Measurements from ENCODE around the gene ZFP36L1.

The ZFP36L1 gene

GRCh38 chr14:68753690-68754089, 39.2 kb downstream of the ZFP36L1 start:
- Histone ChIP-seq H3K4me3 (ENCODE audit: low read length in 2 of 2) (no peak overlapping the region), H3K4me1 (ENCODE audit: control insufficient read depth in 2 of 2, insufficient read depth in 2 of 2, low read length in 2 of 2) (peaks cover 0 to 3% of the 10 kb centered on the region in 2 donors), H3K36me3 (ENCODE audit: control insufficient read depth in 2 of 2, insufficient read depth in 2 of 2, low read length in 2 of 2) (no peaks in the 10 kb centered on the region), H3K27me3 (ENCODE audit: control insufficient read depth in 2 of 2, insufficient read depth in 2 of 2, low read length in 2 of 2) (no peaks in the 10 kb centered on the region), H3K27ac (ENCODE audit: low read depth in 2 of 2, low read length in 2 of 2) (no peak overlapping the region), H3K9ac (ENCODE audit: low read depth in 1 of 2, low read length in 2 of 2) (no peak overlapping the region), H3K9me3 (ENCODE audit: control insufficient read depth in 2 of 2, low read length in 2 of 2) (no peaks in the 10 kb centered on the region)

- Histone ChIP-seq H3K27me3 (ENCODE audit: control insufficient read depth in 2 of 2, insufficient read depth in 2 of 2, low read length in 2 of 2) (no peaks in the 10 kb centered on the region), H3K27ac (ENCODE audit: low read depth in 2 of 2, low read length in 2 of 2) (no peak overlapping the region), H3K9me3 (ENCODE audit: control insufficient read depth in 2 of 2, low read length in 2 of 2) (no peaks in the 10 kb centered on the region), H3K9ac (ENCODE audit: low read depth in 1 of 2, low read length in 2 of 2) (no peak overlapping the region), H3K4me3 (ENCODE audit: low read length in 2 of 2) (no peak overlapping the region), H3K4me1 (ENCODE audit: control insufficient read depth in 2 of 2, insufficient read depth in 2 of 2, low read length in 2 of 2) (no peaks in the 10 kb centered on the region), H3K36me3 (ENCODE audit: control insufficient read depth in 2 of 2, insufficient read depth in 2 of 2, low read length in 2 of 2) (no peaks in the 10 kb centered on the region)
Observed at GRCh38 chr14:68752271-68753006, 40.4 kb downstream of the ZFP36L1 start.

- H3K27ac ChIP-seq (ENCODE audit: low read depth in 2 of 2, low read length in 2 of 2) = no peak overlapping the region
- no peaks in the 10 kb centered on the region for H3K36me3 ChIP-seq (ENCODE audit: control insufficient read depth in 2 of 2, insufficient read depth in 2 of 2, low read length in 2 of 2)
- no peaks in the 10 kb centered on the region for H3K9me3 ChIP-seq (ENCODE audit: control insufficient read depth in 2 of 2, low read length in 2 of 2)
- H3K27me3 ChIP-seq (ENCODE audit: control insufficient read depth in 2 of 2, insufficient read depth in 2 of 2, low read length in 2 of 2) = no peaks in the 10 kb centered on the region
- no peak overlapping the region for H3K4me3 ChIP-seq (ENCODE audit: low read length in 2 of 2)
- H3K9ac ChIP-seq (ENCODE audit: low read depth in 1 of 2, low read length in 2 of 2) = no peak overlapping the region
- H3K4me1 ChIP-seq (ENCODE audit: control insufficient read depth in 2 of 2, insufficient read depth in 2 of 2, low read length in 2 of 2) = no peaks in the 10 kb centered on the region
Observed at GRCh38 chr14:68749487-68750475, 43.1 kb downstream of the ZFP36L1 start.

- Histone ChIP-seq H3K9ac (ENCODE audit: low read depth in 1 of 2, low read length in 2 of 2) (no peak overlapping the region), H3K9me3 (ENCODE audit: control insufficient read depth in 2 of 2, low read length in 2 of 2) (no peaks in the 10 kb centered on the region), H3K4me3 (ENCODE audit: low read length in 2 of 2) (no peak overlapping the region), H3K27ac (ENCODE audit: low read depth in 2 of 2, low read length in 2 of 2) (no peak overlapping the region), H3K36me3 (ENCODE audit: control insufficient read depth in 2 of 2, insufficient read depth in 2 of 2, low read length in 2 of 2) (no peaks in the 10 kb centered on the region), H3K27me3 (ENCODE audit: control insufficient read depth in 2 of 2, insufficient read depth in 2 of 2, low read length in 2 of 2) (no peaks in the 10 kb centered on the region), H3K4me1 (ENCODE audit: control insufficient read depth in 2 of 2, insufficient read depth in 2 of 2, low read length in 2 of 2) (no peaks in the 10 kb centered on the region)
Observed at GRCh38 chr14:68748691-68749090, 44.2 kb downstream of the ZFP36L1 start.

GRCh38 chr14:68748260-68748659, 44.6 kb downstream of the ZFP36L1 start:
- Histone ChIP-seq H3K27me3 (ENCODE audit: control insufficient read depth in 2 of 2, insufficient read depth in 2 of 2, low read length in 2 of 2) (no peaks in the 10 kb centered on the region), H3K9me3 (ENCODE audit: control insufficient read depth in 2 of 2, low read length in 2 of 2) (no peaks in the 10 kb centered on the region), H3K9ac (ENCODE audit: low read depth in 1 of 2, low read length in 2 of 2) (no peak overlapping the region), H3K27ac (ENCODE audit: low read depth in 2 of 2, low read length in 2 of 2) (no peak overlapping the region), H3K4me1 (ENCODE audit: control insufficient read depth in 2 of 2, insufficient read depth in 2 of 2, low read length in 2 of 2) (no peaks in the 10 kb centered on the region), H3K4me3 (ENCODE audit: low read length in 2 of 2) (no peak overlapping the region), H3K36me3 (ENCODE audit: control insufficient read depth in 2 of 2, insufficient read depth in 2 of 2, low read length in 2 of 2) (no peaks in the 10 kb centered on the region)

- Histone ChIP-seq H3K27me3 (ENCODE audit: control insufficient read depth in 2 of 2, insufficient read depth in 2 of 2, low read length in 2 of 2) (no peaks in the 10 kb centered on the region), H3K27ac (ENCODE audit: low read depth in 2 of 2, low read length in 2 of 2) (no peak overlapping the region)
Observed at GRCh38 chr14:68747393-68747792, 45.5 kb downstream of the ZFP36L1 start.

GRCh38 chr14:68744613-68745012, 48.3 kb downstream of the ZFP36L1 start:
- H3K9ac ChIP-seq (ENCODE audit: low read depth in 1 of 2, low read length in 2 of 2) = no peak overlapping the region
- H3K4me1 ChIP-seq (ENCODE audit: control insufficient read depth in 2 of 2, insufficient read depth in 2 of 2, low read length in 2 of 2) = no peaks in the 10 kb centered on the region
- H3K4me3 ChIP-seq (ENCODE audit: low read length in 2 of 2) = no peak overlapping the region
- no peaks in the 10 kb centered on the region for H3K9me3 ChIP-seq (ENCODE audit: control insufficient read depth in 2 of 2, low read length in 2 of 2)
- no peaks in the 10 kb centered on the region for H3K36me3 ChIP-seq (ENCODE audit: control insufficient read depth in 2 of 2, insufficient read depth in 2 of 2, low read length in 2 of 2)
- H3K27ac ChIP-seq (ENCODE audit: low read depth in 2 of 2, low read length in 2 of 2) = no peak overlapping the region
- H3K27me3 ChIP-seq (ENCODE audit: control insufficient read depth in 2 of 2, insufficient read depth in 2 of 2, low read length in 2 of 2) = no peaks in the 10 kb centered on the region

More at GRCh38 chr14:68747393-68747792, 45.5 kb downstream of the ZFP36L1 start:
- no peaks in the 10 kb centered on the region for H3K36me3 ChIP-seq (ENCODE audit: control insufficient read depth in 2 of 2, insufficient read depth in 2 of 2, low read length in 2 of 2)
- H3K4me3 ChIP-seq (ENCODE audit: low read length in 2 of 2) = no peak overlapping the region
- H3K9ac ChIP-seq (ENCODE audit: low read depth in 1 of 2, low read length in 2 of 2) = no peak overlapping the region
- H3K4me1 ChIP-seq (ENCODE audit: control insufficient read depth in 2 of 2, insufficient read depth in 2 of 2, low read length in 2 of 2) = no peaks in the 10 kb centered on the region
- no peaks in the 10 kb centered on the region for H3K9me3 ChIP-seq (ENCODE audit: control insufficient read depth in 2 of 2, low read length in 2 of 2)

- H3K36me3 ChIP-seq (ENCODE audit: control insufficient read depth in 2 of 2, insufficient read depth in 2 of 2, low read length in 2 of 2) = no peaks in the 10 kb centered on the region
- H3K9me3 ChIP-seq (ENCODE audit: control insufficient read depth in 2 of 2, low read length in 2 of 2) = no peaks in the 10 kb centered on the region
- H3K4me3 ChIP-seq (ENCODE audit: low read length in 2 of 2) = no peak overlapping the region
- no peak overlapping the region for H3K9ac ChIP-seq (ENCODE audit: low read depth in 1 of 2, low read length in 2 of 2)
- no peaks in the 10 kb centered on the region for H3K4me1 ChIP-seq (ENCODE audit: control insufficient read depth in 2 of 2, insufficient read depth in 2 of 2, low read length in 2 of 2)
- H3K27ac ChIP-seq (ENCODE audit: low read depth in 2 of 2, low read length in 2 of 2) = no peak overlapping the region
- no peaks in the 10 kb centered on the region for H3K27me3 ChIP-seq (ENCODE audit: control insufficient read depth in 2 of 2, insufficient read depth in 2 of 2, low read length in 2 of 2)
Observed at GRCh38 chr14:68741839-68742470, 50.9 kb downstream of the ZFP36L1 start.

- no peak overlapping the region for H3K9ac ChIP-seq (ENCODE audit: low read depth in 1 of 2, low read length in 2 of 2)
- H3K9me3 ChIP-seq (ENCODE audit: control insufficient read depth in 2 of 2, low read length in 2 of 2) = no peaks in the 10 kb centered on the region
- no peaks in the 10 kb centered on the region for H3K36me3 ChIP-seq (ENCODE audit: control insufficient read depth in 2 of 2, insufficient read depth in 2 of 2, low read length in 2 of 2)
- no peaks in the 10 kb centered on the region for H3K27me3 ChIP-seq (ENCODE audit: control insufficient read depth in 2 of 2, insufficient read depth in 2 of 2, low read length in 2 of 2)
- H3K27ac ChIP-seq (ENCODE audit: low read depth in 2 of 2, low read length in 2 of 2) = no peak overlapping the region
- H3K4me1 ChIP-seq (ENCODE audit: control insufficient read depth in 2 of 2, insufficient read depth in 2 of 2, low read length in 2 of 2) = no peaks in the 10 kb centered on the region
- no peak overlapping the region for H3K4me3 ChIP-seq (ENCODE audit: low read length in 2 of 2)
Observed at GRCh38 chr14:68741477-68741791, 51.4 kb downstream of the ZFP36L1 start.

All from mucosa of rectum (tissue), 2 donors.